Nephron progenitor cell (in vitro differentiated cells): ENCODE results near the gene STAT5A.

Source experiments
- DNase-seq: peaks from one replicate; pipeline ENCODE4 v3.0.0; 2021
- H3K27ac Mint-ChIP-seq: 2 replicates; pipeline ENCODE4 v1.8.0; 2021; ENCODE audit warnings: mild to moderate bottlenecking, moderate library complexity, mixed read lengths
- H3K27me3 Mint-ChIP-seq: 2 replicates; pipeline ENCODE4 v1.8.0; 2021; ENCODE audit warnings: mild to moderate bottlenecking, low read depth, mixed read lengths; ENCODE audit not compliant: poor library complexity
- H3K36me3 Mint-ChIP-seq: 2 replicates; pipeline ENCODE4 v1.8.0; 2021; ENCODE audit warnings: low read depth, mixed read lengths
- H3K4me1 Mint-ChIP-seq: 2 replicates; pipeline ENCODE4 v1.8.0; 2021; ENCODE audit warnings: mixed read lengths
- H3K4me3 Mint-ChIP-seq: 2 replicates; pipeline ENCODE4 v1.8.0; 2021; ENCODE audit warnings: mild to moderate bottlenecking, moderate library complexity, mixed read lengths
- H3K9me3 Mint-ChIP-seq: 2 replicates; pipeline ENCODE4 v1.8.0; 2021; ENCODE audit warnings: mild to moderate bottlenecking, moderate library complexity, mixed read lengths
- CTCF ChIP-seq: fragments of 200-600 bp; sonication (generic); IDR thresholded peaks from 2 replicates; pipeline ENCODE4 v1.5.0; 2021; ENCODE audit warnings: antibody characterized with exemption

The STAT5A gene

DNA sequence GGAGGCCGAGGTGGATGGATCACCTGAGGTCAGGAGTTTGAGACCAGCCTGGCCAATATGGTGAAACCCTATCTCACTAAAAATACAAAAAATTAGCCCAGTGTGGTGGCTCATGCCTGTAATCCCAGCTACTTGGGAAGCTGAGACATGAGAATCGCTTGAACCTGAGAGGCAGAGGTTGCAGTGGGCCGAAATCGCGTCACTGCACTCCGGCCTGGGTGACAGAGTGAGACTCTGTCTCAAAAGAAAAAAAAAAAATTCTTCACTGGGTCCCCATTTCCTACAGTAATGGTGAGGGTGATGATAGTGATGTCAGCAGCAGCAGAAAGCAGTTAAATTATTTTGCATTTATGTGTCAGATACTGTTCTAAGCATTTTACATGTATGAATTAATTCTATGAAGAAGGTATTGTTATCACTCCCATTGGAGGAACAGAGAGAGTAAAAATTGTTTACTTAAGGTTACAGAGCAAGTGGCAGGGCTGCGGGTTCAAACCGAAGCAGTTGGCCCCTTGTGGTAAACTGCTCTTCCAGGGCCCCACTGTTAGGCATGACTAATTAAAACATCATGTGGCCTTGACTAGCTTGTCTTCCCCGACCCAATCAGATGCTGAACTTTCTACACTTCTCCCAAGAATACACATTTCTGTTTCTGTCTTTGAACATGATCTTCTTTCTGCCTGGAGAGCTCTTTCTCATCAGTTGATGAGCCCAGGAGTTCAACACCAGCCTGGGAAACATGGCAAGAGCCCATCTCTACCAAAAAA lies 54.1 kb downstream of the STAT5A start:
- H3K36me3 Mint-ChIP-seq = peaks cover 54% of the 10 kb centered on the region

GRCh38 chr17:42345396-42346073 lies 57.2 kb downstream of the STAT5A start:
- Mint-ChIP-seq H3K36me3 (peaks cover 48% of the 10 kb centered on the region), H3K27ac (peak overlapping the region; percentile 89), H3K4me1 (peaks cover 28% of the 10 kb centered on the region), H3K27me3 (peaks cover 4% of the 10 kb centered on the region), H3K9me3 (no peaks in the 10 kb centered on the region), H3K4me3 (no peak overlapping the region)
- no peak for DNase-seq
- no peak for TF ChIP-seq CTCF

More for the DNA sequence above, 54.1 kb downstream of the STAT5A start:
- TF ChIP-seq CTCF = no peak
- no peaks in the 10 kb centered on the region for H3K27me3 Mint-ChIP-seq
- H3K27ac Mint-ChIP-seq = peak overlapping the region; percentile 68
- H3K4me1 Mint-ChIP-seq = peaks cover 24% of the 10 kb centered on the region
- H3K4me3 Mint-ChIP-seq = no peak overlapping the region
- H3K9me3 Mint-ChIP-seq = no peaks in the 10 kb centered on the region
- no peak for DNase-seq

DNA sequence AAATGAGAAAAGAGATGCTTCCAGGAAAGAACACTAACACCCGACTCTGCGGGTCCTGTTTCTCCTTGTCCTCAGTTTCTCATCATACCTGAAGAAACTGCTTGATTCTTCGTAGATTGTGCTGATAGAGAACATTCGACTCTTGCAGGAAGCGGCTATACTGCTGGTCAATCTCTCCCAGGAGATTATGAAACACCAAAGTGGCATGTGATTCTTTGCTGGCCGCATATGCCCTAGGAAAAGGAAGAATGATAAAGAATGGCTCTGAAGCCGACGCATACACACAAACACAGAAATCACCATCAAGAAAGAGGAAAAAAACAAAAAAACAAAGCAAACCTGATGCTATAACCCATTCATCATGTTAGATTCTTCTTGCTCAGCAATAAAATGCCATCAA lies 58.2 kb downstream of the STAT5A start:
- H3K27ac Mint-ChIP-seq = no peak overlapping the region

DNA sequence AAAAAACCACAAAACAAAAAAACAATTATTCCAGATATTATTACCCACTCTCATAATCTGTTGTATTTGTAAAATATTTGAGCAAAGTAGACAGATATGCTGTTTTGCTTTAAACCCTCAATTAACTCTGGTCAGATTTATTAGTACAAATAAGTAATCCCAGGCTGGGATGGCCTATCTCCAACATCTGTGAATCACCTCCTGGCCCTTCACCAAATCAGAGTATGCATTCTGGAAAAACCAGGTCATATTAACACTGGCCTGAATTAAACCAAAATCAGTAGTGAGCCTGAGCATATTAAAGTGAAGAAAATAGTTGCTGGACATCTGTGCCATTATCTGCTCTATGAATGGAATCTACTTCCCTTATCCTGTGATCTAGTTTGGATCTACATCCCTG lies 58.9 kb downstream of the STAT5A start:
- Mint-ChIP-seq H3K9me3 (no peaks in the 10 kb centered on the region), H3K36me3 (peaks cover 48% of the 10 kb centered on the region), H3K27me3 (peaks cover 4% of the 10 kb centered on the region), H3K4me3 (no peak overlapping the region), H3K27ac (no peak overlapping the region), H3K4me1 (peaks cover 21% of the 10 kb centered on the region)
- TF ChIP-seq CTCF = no peak
- DNase-seq = no peak

More for the DNA sequence above, 58.2 kb downstream of the STAT5A start:
- H3K9me3 Mint-ChIP-seq = no peaks in the 10 kb centered on the region
- DNase-seq = no peak
- H3K4me3 Mint-ChIP-seq = no peak overlapping the region
- peaks cover 4% of the 10 kb centered on the region for H3K27me3 Mint-ChIP-seq
- no peak for TF ChIP-seq CTCF
- peaks cover 22% of the 10 kb centered on the region for H3K4me1 Mint-ChIP-seq
- peaks cover 48% of the 10 kb centered on the region for H3K36me3 Mint-ChIP-seq

GRCh38 chr17:42347606-42348005 lies 59.3 kb downstream of the STAT5A start:
- H3K36me3 Mint-ChIP-seq = peaks cover 44% of the 10 kb centered on the region
- peaks cover 17% of the 10 kb centered on the region for H3K4me1 Mint-ChIP-seq
- H3K4me3 Mint-ChIP-seq = no peak overlapping the region
- peak overlapping the region; percentile 7 for H3K27ac Mint-ChIP-seq
- TF ChIP-seq CTCF = no peak
- H3K9me3 Mint-ChIP-seq = no peaks in the 10 kb centered on the region
- H3K27me3 Mint-ChIP-seq = peaks cover 4% of the 10 kb centered on the region
- DNase-seq = no peak
